Pancreas (tissue), 10 donors: ENCODE results near the gene CCDC17. TPM values are rescaled to one million over a fixed set of nuclear protein-coding genes. Genes with fewer than 3 reads are reported as not detected.
"Not testable (repeated sequence)": the region's sequence is repeated elsewhere in the genome, so short reads cannot be mapped to it uniquely, and the experiment has no call there.

ENCODE experiments used
- ATAC-seq, 4 donors: fragments of 200-7000 bp; cut with Tn5 transposase; one replicate each; pipeline versions ENCODE4 v1.8.0 to v1.9.1; 2020; ENCODE audit warnings: mild to moderate bottlenecking in 4 of 4, moderate library complexity in 4 of 4
- DNase-seq, 6 donors: peaks; one replicate each; pipeline ENCODE4 v3.0.0-alpha.2; 2020
- FAIRE-seq: peaks from 2 replicates; lab custom pipeline; 2012; peaks lifted over from hg19 to GRCh38; lab: Jason Lieb, UNC
- H3K27ac ChIP-seq, 4 donors: fragments of 200-600 bp; sonication (generic); 1 replicate in 3 of 4; 2 replicates in 1 of 4; pipeline versions ENCODE4 v1.5.0 to v1.8.0; 2020
- H3K27me3 ChIP-seq, 4 donors: fragments of 200-600 bp; one replicate each; pipeline ENCODE4 v1.8.0; 2021
- H3K36me3 ChIP-seq, 3 donors: fragments of 200-600 bp; sonication (generic) in 1 of 3; one replicate each; pipeline versions ENCODE4 v1.5.0 to v1.8.0; 2020 to 2021
- H3K4me1 ChIP-seq, 3 donors: fragments of 200-600 bp; one replicate each; pipeline ENCODE4 v1.8.0; 2021
- H3K4me3 ChIP-seq, 4 donors: fragments of 200-600 bp; sonication (generic) in 2 of 4; one replicate each; pipeline versions ENCODE4 v1.5.0 to v1.8.0; 2020 to 2021
- H3K9me3 ChIP-seq, 4 donors: fragments of 200-600 bp; one replicate each; pipeline ENCODE4 v1.8.0; 2021
- WGBS, 2 donors: extraction: QIAGEN DNeasy Blood & Tissue Kit; methylation state at CpG; one replicate each; pipeline ENCODE4 v1.1.7; 2013; 5-methylcytosine and 5-hydroxymethylcytosine counted together
- intact Hi-C, 3 donors: fragments of 100-400 bp; cut with DNase I; formaldehyde crosslinking; loops; one replicate each; pipeline versions ENCODE4 v1.11.1 to v1.14.2; 2022
- polyA plus RNA-seq, 2 donors: library from polyadenylated mRNA; stranded (reverse); fragments of 200-250 nt; gene quantifications; one replicate each; pipeline ENCODE4 v1.2.3, GENCODE V29; 2013
- total RNA-seq, 6 donors: library from RNA; stranded (reverse); fragmentation: NEBNext Ultra II Directional in 4 of 6; extraction: Animal tissue kit (Norgen Biotek cat#: 25700) in 4 of 6; gene quantifications; one replicate each; pipeline versions ENCODE4 v1.2.1 to v1.2.4, GENCODE V29; 2021 to 2023
- TF ChIP-seq, protein P1 (sequence below), 4 donors: fragments of 200-600 bp; sonication (generic) in 3 of 4; IDR thresholded peaks; one replicate each; pipeline versions ENCODE4 v1.5.0 to v1.8.0; 2021; ENCODE audit warnings: antibody characterized with exemption in 4 of 4
- donor health status: healthy with polysubstance abuse.
- donor health status: DM: no; HTN: no; CAD: no; lungs with moderate emphysema.
- donor health status: DM: no; HTN: no; CAD: no.
- donor health status: control.
- donor health status: control.
- donor health status: Bipolar disorder and iron deficiency.
- donor health status: DM: yes; HTN: yes; CAD: no.
- donor health status: DM: no; HTN: no; CAD: no.
- donor health status: DM: no; HTN: no; CAD: no.
- donor health status: DM: yes; HTN: yes; CAD: no.

CCDC17 gene
- total and polyA plus RNA-seq, 8 donors, result 0.64 to 2.3 (median 1.4) TPM

GRCh38 chr1:45604239-45604638 is 19.6 kb downstream of the CCDC17 start:
- intact Hi-C loops, result no loop called here
- H3K36me3 ChIP-seq, result peaks cover 0 to 12% (median 3%) of the 10 kb centered on the region in 3 donors
- TF ChIP-seq, protein P1, sequence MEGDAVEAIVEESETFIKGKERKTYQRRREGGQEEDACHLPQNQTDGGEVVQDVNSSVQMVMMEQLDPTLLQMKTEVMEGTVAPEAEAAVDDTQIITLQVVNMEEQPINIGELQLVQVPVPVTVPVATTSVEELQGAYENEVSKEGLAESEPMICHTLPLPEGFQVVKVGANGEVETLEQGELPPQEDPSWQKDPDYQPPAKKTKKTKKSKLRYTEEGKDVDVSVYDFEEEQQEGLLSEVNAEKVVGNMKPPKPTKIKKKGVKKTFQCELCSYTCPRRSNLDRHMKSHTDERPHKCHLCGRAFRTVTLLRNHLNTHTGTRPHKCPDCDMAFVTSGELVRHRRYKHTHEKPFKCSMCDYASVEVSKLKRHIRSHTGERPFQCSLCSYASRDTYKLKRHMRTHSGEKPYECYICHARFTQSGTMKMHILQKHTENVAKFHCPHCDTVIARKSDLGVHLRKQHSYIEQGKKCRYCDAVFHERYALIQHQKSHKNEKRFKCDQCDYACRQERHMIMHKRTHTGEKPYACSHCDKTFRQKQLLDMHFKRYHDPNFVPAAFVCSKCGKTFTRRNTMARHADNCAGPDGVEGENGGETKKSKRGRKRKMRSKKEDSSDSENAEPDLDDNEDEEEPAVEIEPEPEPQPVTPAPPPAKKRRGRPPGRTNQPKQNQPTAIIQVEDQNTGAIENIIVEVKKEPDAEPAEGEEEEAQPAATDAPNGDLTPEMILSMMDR (IDR thresholded peaks at IDR 0.05), result no peak
- ATAC-seq (no peak), DNase-seq (no peak), FAIRE-seq (no peak)
- no peak overlapping the region for H3K27ac ChIP-seq
- WGBS, 2 donors, result 97 to 99% methylated on average over 2 of the region's 2 CpGs
- H3K9me3 ChIP-seq, result no peaks in the 10 kb centered on the region
- no peaks in the 10 kb centered on the region for H3K4me1 ChIP-seq
- no peak overlapping the region for H3K4me3 ChIP-seq
- H3K27me3 ChIP-seq, result no peaks in the 10 kb centered on the region

GRCh38 chr1:45596765-45597164 is 27.1 kb downstream of the CCDC17 start:
- 98% methylated on average over 8 of the region's 8 CpGs for WGBS, 2 donors
- ATAC-seq, H3K27me3 ChIP-seq, H3K36me3 ChIP-seq, H3K4me1 ChIP-seq, H3K27ac ChIP-seq, H3K4me3 ChIP-seq, H3K9me3 ChIP-seq, intact Hi-C loops, FAIRE-seq, DNase-seq: not testable (repeated sequence)

DNA sequence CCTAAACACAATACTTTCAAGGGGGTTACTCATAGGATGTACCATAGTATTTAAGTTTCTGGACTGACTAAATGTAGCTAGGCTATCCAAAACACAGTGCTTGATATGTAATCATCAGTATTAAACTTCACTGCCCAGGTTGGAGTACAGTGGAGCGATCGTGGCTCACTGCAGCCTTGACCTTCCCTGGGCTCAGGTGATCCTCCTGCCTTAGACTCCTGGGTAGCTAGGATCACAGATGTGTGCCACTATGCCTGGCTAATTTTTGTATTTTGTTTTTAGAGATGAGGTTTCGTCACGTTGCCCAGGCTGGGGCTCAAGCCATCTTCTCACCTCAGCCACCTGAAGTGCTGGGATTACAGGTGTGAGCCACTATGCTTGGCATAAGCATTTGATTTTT is 29.4 kb downstream of the CCDC17 start:
- no peak for DNase-seq
- no peak for ATAC-seq
- Histone ChIP-seq H3K4me1 (peaks cover 0 to 4% (median 4%) of the 10 kb centered on the region in 3 donors), H3K36me3 (peaks cover 0 to 4% (median 0%) of the 10 kb centered on the region in 3 donors), H3K9me3 (no peaks in the 10 kb centered on the region), H3K27me3 (no peaks in the 10 kb centered on the region), H3K4me3 (no peak overlapping the region), H3K27ac (no peak overlapping the region)
- intact Hi-C loops, result no loop called here
- no peak for FAIRE-seq
- TF ChIP-seq, protein P1 (IDR thresholded peaks at IDR 0.05), result no peak
- 85 to 87% methylated on average over 4 of the region's 4 CpGs for WGBS, 2 donors

DNA sequence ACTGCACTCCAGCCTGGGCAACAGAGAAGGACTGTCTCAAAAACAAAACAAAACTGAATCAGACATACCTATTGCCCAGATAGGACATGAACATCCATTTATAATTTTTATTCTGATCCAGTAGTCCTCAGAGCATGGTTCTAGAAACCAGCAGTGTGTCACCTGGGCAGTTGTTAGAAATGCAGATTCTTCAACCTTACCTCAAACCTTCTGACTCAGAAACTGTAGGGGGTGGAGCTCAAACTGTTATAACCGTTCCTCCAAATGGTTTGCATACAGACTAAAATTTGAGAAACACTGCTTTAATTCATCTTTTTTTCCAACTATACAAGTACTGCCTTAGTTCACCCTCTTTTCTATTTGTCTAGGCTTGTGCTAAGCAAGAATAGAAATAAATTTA is 34.0 kb downstream of the CCDC17 start:
- FAIRE-seq (no peak), DNase-seq (no peak), ATAC-seq (peak; percentile 10 to 17 (median 12))
- Histone ChIP-seq H3K4me1 (peaks cover 0 to 22% (median 4%) of the 10 kb centered on the region in 3 donors), H3K27ac (no peak overlapping the region), H3K4me3 (peak overlapping the region in 1 of 4 donors; percentile 18), H3K36me3 (no peaks in the 10 kb centered on the region), H3K9me3 (no peaks in the 10 kb centered on the region), H3K27me3 (no peaks in the 10 kb centered on the region)
- 10 to 25% methylated on average over 1 of the region's 1 CpG for WGBS, 2 donors
- intact Hi-C loops, result no loop called here
- TF ChIP-seq, protein P1 (IDR thresholded peaks at IDR 0.05), result no peak

DNA sequence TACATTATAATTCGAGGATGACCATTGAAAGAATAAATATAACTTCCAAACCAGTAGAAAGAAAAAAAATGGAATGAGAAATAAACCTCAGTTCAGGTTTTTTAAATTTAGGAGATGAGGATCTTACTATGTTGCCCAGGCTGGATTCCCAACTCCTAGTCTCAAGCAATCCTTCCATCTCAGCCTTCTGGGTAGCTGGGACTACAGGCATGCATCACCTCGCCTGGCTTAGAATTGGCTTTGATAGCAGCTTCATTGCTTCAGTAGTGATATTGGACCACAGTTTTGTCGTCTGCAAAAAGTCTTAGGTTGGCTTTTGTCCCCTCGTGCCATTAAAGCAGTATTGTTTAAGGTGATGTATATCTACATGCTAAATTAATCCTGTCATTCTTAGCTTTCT is 37.1 kb downstream of the CCDC17 start:
- ATAC-seq (no peak), FAIRE-seq (no peak), DNase-seq (no peak)
- H3K4me1 ChIP-seq, result peaks cover 0 to 22% (median 4%) of the 10 kb centered on the region in 3 donors
- intact Hi-C loops, result no loop called here
- TF ChIP-seq, protein P1 (IDR thresholded peaks at IDR 0.05), result no peak
- WGBS, 2 donors, result 75 to 79% methylated on average over 4 of the region's 4 CpGs
- no peak overlapping the region for H3K4me3 ChIP-seq
- no peaks in the 10 kb centered on the region for H3K9me3 ChIP-seq
- no peak overlapping the region for H3K27ac ChIP-seq
- H3K27me3 ChIP-seq, result no peaks in the 10 kb centered on the region
- H3K36me3 ChIP-seq, result no peaks in the 10 kb centered on the region
